ENCODE results near the gene ARMC9.
"Not testable (repeated sequence)": the region's sequence is repeated elsewhere in the genome, so short reads cannot be mapped to it uniquely, and the experiment has no call there.

ARMC9 gene

DNA sequence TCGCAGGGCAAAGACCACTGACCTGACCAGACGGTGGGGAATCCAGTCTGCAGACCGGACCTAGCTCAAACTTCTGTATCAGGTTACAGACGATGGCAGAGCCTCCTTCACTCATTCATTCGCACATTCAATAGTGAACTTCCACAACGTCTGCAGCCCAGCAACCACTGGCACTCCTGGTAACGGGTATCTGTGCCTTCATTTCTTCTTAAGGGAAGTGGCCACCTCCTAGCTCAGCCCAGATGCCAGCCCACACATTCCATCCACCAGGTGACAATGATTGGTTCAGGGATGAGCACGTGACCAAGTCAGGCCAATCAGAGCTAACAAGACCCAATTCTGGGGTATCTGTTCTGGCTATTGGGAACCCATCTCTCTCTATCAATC lies 15.9 kb upstream of the ARMC9 start:
- DNase-seq = no peak

DNA sequence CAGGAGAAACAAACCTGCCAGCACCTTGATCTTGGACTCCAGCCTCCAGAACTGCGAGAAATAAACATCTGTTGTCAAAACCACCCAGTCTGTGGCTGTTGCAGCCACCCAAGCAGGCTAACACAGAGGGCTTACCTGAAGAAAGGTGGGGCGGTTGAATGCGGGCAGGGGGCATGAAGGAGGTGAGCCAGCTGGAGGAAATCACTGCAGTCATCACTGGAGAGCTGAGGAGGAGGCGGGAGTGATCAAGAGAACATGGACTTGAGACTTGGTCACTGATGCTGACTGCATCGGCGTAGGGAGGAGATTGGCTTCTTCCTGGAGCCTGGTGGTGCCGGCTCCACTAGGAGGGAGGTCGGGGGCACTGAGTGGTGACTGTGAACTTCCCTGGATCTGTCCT lies 14.6 kb upstream of the ARMC9 start:
- DNase-seq = no peak

DNA sequence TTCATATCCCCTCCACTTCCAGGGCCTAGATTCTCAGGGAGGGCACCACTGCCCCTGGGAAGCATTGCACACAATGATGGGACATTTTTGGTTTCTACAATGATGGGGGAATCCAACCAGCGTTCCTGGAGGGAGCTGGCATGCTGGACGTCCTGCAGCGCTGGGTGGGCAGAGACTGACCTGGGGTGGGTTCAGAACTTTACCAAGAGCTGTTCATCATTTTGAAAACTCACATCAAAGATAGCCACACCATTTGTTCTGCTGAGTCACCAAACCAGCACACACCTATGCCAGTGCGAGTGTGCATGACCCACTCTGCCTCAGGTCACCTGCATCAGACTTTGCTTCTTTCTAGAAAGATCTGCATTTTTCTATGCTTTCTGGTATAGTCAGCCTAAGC lies 14.1 kb upstream of the ARMC9 start:
- no peak for DNase-seq

DNA sequence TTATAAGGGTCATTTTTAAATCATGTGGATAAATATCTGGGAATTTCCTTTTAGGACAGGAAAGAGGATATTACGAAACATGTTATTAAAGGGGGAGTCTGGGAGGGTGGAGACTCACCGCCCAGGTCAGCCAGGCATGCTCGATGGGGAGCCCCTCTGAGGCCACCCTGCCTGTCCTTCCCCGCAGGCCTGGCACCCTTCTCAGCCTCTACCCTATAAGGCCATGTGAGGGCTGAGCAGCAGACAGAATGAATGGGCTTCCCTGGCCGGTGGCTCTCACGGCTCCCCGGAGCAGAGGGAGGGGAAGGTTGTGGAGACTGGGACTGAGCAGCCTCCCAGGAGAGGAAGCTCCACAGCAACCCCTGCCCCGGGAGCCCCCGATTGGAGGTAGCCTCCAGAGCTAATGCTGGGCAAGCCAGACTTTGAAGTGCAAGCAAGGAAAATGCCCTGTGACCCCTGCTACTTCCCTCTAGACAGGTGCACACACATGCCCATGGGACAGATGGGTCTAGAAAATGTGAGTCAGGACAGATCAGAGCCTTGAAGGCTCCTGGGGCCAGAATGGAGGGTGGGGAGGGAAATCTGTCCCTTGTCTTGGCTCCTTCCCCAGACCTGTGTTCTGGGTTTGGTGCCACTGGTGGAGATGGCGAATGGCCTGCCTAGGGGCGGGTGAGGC lies 13.2 kb upstream of the ARMC9 start:
- no peak for DNase-seq

DNA sequence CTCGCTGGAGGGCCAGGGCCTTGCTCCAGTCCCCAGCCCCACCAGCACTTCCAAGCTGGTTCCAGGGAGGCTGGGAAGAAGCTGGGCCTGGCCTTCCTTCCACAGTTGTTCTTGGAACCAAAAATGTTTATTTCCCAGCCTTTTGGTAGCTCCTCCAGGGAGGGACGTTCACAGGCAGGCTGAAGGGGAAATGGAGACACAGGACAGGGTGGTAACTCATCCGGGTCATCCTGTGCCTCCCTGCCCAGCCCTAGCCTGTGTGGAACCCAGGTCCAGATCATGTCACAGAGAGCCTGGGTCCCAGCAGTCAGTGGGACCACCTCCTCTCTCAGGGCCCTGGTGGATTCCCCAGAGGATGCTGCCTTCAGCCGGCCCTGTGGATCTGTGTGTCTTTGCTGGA lies 12.5 kb upstream of the ARMC9 start:
- DNase-seq = no peak

DNA sequence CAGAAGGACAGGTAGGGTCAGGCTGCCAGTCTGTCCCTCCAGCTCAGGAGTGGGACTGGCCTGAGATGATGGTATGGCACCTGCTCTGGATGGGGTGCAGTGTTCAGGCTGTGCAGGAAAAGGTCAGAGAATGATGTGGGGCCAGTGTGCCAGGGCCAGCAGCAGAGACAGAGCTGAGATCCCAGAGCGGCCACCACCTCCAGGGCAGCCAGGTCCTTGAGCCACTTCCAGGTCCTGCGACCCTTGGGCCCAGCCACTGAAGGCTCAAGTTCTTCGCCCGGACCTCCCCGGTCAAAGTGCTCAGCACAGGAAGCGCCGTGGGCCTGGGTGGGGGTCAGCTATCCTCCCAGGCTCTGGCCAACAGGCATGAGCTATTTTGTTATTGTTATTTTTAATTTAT lies 12.1 kb upstream of the ARMC9 start:
- DNase-seq = no peak

DNA sequence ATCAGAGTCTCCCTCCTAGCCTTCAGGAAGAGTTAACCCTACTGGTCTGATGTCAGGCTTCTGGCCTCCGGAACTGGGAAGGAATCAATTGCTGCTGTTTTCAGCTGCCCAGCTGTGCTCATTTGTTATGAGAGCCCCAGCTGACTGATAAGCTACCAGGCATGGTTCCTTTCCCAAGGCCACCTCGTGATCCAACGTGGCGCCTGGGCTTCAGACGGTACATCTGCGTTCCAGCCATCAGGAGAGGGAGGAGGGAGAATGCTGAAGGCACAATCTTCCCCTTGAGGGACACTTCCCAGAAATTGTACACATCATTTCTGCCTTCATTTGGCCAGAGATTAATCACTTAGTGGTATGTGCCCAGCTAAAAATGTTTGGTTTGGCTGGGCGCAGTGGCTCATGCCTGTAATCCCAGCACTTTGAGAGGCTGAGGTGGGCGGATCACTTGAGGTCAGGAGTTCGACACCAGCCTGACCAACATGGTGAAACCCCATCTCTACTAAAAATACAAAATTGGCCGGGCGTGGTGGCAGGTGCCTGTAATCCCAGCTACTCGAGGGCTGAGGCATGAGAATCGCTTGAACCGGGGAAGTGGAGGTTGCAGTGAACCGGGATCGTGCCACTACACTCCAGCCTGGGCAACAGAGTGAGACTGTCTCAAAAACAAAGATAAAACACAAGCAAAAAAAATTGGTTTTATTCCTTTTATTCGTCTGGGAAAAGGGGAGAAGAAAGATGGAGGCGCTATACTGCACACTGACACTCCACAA lies 10.5 kb upstream of the ARMC9 start:
- DNase-seq = no peak

DNA sequence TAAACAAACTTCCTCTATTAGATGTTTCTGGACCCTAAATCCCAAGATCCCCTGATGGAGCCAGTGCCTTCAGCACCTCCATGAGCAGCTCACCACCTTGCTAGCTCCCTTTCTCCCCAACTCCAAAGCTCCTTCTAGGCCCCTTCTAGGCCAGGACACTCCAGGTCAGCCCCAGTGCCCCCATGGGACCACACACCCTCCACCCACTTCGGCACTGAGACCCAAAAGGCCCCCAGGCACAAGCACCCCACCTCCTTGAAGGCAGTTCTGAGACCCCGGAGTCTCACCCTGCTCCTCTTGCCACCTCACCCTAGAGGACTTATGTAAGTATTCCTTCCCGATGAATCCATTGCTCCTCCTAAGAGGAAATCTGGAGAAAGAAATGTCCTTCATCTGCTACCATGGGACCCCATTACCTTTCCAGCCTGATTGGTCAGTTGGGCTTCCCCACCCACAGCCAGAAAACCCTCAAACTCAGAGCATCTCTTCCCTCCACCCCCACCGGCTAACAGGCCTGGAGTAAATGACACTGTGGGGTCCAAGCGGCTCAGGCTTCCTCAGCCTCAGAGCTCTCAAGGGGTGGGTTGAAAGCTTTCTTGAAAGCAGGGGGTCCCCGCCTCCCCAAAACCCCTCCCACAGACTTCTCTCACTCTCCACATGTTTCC lies 9.8 kb upstream of the ARMC9 start:
- DNase-seq = no peak

DNA sequence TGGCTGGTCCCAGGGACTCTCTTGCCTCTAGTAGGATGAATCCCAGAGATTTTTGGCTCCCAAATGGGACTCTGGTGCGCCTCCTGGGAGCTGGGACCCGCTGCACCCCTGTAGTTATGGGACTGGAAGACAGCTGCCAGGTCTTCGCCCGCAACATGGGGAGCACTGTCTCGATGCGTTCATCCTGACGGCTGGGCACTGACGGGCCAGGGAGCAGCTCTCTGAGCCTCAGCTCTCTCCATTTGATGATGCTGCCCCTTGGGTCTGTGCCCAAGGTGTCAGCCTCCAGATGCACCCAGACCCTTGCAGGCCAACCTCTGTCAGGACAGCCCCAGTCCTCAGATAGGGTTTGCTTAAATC lies 9.3 kb upstream of the ARMC9 start:
- DNase-seq = no peak

DNA sequence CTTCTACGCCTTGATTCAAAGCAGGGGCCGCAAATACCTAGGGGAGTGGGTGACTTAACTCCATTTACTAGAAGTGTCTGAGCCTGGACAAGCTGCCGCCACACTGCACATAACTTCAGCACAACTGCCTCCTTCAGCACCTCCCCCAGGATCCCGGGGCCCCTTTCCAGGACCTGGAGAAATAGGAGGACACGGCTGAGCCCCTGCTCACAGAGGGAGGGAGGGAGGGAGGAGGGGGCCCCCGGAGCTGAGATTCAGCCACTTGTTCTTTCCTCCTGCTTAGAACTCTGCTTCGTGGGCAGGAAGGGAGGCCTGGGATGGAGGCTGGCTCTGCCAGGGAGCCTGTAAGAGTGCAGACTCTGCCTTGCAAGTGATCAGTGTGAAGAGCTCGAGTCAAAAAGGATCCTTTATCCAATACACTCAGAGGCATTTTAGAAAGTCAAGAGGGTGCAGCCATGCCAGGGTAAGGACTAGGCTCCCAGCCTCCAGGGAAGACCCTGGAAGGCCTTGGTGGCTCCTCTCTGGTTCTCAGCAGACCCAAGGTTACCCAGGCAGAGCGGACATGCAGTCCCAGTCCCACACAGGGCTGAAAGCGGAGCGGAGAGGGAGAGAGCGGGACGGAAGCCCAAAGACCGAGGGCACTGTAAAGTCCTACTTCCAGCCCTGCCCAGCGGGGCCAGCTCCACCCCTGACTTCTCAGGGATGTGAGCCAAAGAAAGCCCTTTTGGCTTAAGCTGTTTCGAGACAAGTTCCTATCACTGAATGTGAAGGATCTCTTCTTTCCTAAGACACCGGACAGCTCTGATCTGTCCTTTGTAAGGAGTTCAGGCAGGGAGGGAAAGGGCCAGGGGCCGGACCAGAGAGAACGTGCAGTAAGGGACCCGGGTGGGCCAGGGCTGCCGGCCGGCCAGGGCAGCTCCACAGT lies 8.6 kb upstream of the ARMC9 start:
- DNase-seq = no peak

DNA sequence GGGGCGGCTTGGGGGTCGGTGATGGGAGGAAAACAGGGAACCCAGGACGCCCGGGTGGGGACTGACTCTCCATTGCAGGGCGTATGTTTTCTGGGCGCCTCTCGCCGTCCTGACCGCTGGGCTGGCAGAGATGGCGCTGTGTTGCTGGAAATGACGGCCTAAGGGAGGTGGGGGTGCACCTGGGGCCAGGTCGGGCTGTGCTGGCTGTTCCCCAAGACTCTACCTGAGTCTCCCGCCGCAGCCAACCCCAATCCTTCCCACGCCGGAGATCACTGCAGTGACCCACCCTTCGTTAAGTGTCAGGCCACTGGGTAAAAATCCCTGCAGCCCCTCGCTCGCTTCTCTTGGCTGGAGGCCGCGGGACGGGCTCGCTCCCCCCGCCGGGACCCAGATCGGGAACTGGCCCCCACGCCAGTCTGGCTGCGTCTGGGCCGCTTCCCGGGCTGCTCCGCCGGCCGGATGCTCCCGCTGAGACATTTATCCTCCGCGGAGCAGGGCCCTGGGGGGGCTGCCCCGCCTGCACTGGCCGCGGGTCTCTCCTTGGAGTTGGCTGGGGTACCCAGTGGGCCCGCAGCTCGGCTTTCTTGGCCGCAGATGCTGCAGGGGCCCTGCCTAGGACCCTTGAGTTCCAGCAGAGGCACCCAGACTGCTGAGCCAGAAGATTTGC lies 7.8 kb upstream of the ARMC9 start:
- DNase-seq = no peak

DNA sequence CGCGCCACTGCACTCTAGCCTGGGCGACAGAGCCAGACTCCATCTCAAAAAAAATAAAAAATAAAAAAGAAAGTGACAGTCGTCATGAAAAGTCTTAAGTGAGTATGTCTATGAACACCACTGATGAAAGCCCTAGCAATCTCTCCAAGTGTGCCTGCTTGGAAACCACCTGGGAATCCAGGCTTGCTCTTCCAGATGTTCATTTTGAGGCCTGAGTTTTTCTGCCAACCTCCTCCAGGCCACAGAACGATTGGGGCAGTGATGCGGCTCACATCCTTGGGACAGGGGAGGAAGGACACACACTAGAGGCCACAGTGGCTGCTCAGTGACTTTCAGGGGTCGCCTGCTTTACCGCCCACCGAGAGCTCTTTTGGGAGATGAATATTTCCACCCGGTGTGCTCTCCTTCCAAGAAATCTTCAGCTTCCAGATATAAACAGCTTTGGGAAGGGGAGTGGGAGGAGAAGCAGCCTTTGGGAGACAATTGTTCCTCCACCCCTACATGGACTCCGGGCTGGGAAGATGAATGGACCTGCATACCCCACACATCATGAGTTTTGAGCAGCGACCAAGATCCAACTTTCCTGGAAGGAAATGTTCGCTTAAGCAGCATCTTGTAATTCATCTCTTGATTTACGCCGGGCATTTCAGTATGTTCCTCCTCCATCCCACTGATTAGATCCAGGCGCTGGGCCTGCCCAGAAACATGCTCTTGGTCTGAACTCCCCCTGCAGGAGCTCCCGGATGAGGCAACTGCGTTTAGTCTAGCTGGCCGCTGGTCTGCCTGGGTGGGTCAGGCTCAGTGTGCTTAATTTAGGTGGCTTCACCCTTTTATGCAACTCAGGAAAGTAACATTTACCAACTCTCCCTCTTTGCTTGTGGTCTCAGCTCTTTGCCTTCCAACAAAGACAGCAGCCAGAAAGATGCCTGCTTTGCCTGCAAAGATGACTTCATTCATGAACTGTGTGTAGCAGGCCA lies 6.2 kb upstream of the ARMC9 start:
- no peak for DNase-seq

DNA sequence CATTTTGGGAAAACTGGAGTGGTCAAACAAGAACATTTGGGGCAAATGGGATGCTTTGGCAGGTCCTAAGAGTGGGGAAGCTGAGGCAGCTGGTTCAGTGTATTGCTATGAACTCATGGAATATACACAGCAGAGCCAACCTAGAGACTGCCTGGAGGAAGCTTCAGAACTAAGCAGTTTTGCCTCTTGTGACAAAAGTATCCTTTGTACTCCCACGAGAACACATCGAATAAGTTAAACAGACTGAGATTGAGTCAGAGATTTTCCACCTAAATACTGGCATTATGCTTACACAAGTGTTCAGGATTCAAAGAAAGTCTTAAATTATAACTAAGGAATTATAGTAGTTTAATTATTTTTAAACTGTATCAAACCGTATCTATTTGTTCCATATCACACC lies 5.2 kb upstream of the ARMC9 start:
- no peak for DNase-seq

DNA sequence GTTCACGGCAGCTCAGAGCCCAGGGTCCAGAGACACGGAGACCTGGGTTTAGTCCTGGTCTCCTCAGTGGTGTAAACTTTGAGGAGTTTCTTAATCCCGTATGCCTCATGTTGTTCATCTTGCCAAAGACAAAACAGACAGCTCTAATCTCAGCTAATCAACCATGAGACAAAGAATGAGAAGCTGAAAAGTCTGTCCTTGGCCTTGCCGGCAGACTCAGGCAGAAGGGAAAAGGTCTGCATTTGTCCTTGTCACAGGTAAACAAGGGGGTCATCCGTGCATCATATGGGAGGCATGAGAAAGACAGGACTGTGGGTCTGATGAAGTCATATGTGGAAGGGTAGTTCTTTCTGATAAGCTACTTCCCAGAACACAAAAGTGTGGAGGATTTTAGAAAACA lies 1.8 kb upstream of the ARMC9 start:
- DNase-seq = no peak

DNA sequence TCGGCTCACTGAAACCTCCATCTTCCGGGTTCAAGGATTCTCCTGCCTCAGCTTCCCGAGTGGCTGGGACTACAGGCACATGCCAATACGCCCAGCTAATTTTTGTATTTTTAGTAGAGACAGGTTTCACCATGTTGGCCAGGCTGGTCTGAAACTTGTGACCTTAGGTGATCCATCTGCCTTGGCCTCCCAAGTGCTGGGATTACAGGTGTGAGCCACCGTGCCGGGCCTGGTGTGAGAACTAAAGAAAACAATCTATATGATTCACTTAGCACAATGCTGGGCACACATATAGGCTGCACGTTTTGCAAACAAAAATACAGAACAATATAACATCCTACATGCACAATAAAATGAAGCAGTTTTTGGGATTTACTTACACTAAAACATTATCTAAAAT lies 1.2 kb upstream of the ARMC9 start:
- DNase-seq = not testable (repeated sequence)

DNA sequence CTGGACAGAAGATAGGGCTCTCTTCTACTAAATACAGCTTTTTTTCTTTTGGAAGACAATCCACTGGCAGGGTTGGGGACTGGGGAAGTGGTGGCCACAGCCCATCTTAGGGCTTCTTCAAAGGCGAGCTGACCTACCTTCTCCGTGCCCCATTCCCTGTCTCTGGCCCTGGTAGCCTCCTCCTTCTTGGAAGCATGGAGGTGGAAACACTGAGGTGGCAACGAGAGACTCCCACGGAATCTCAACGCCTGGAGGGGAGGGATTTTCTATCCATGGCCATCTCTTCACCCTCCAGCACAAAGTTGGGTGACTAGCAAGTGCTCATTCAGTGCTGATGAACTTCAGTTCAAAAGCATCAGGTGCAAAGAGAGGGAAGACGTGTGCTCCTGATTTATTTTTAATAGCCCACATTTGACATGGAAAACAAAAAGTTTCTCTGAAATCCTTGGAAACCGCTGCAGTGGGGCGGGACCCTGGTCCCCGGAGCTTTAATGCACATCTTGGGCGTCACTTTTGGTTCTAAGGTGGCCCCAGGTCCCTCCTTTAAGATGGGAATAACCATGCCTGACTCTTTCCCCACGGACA lies 633 bp upstream of the ARMC9 start:
- DNase-seq = no peak

DNA sequence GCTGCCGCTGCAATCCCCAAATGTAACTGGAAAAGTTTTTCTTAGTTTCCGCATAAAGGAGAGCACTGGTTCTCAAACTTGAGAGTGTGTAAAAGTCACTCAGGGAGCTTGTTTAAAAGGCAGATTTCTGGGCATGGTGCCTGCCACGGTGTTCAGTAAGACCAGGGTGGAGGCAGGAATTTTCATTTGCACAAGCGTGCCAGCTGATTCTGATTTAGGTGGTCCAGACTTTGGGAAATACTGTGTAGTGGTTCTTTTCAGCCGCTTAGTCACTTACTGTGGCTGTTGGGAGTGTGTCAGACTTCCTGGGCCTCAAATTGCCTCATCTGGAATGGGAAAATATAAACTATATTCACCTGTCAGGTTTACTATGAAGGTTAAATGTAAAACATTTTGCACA lies 788 bp downstream of the ARMC9 start:
- no peak for DNase-seq

DNA sequence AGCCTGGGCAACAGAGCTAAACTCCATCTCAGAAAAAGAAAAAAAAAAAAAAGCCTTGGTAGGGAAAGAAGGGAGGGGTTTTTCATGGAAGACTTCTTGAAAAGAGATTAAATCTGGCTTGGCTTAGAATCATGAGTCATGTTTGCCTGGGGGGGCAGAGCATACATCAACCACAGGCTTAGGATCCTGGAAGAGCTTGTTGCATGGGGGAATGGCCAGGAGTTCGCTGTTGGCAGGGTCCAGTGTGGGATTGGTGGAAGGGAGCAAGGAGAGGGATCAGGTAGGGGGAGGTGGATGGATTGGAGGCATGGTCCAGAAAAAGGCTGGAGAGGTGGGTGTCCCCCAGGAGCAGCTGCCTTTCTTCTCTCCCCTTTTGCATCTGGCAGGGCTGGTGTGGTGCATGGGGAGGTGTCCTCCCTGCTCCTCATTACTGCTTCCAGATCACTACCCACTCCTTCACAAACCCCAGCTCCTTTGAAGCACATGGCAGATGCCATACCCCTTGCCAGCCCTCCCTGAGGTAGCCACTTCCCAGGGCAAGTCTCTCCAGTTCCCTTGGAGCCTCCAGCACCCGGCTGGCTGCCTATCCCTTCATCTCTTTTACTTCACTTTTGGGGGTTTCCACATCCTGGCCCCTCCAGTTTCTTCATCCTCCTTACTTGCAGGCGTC lies 2.5 kb downstream of the ARMC9 start:
- no peak for DNase-seq

DNA sequence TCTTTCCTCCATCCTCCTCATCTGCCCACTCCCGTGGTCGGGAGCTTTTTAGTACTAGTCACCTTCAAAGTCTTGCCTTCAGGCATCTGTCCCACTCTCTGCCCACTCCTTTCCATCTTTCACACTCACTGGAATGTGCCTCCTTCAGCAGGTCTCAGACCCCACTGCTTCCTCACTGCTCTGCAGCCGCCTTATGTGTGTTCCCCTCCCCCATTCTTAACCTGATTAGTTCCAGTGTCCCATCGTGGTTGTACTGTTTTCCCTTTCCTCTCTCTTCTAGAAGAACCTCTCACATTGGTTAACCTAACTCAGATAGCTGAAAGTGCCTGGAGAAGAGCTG lies 3.0 kb downstream of the ARMC9 start:
- DNase-seq = no peak

DNA sequence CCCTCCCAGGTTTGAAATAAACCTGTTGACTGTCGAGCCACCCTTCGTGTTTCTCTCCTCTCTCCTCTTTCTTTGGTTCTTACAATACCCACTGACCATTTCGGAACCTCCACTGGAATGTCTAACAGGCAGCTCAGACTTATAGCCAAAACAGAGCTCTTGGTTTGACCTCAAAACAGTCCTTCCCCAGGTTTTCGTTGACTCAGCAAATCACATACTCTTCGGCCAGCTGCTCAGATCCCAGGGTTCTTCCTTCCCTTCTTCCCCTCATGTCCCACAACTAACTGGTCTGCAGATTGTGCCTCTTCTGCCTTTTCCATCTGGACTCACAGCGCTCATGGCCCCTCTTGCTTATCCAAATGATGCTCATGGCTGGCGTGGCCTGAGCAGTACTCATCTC lies 4.7 kb downstream of the ARMC9 start:
- DNase-seq = no peak

DNA sequence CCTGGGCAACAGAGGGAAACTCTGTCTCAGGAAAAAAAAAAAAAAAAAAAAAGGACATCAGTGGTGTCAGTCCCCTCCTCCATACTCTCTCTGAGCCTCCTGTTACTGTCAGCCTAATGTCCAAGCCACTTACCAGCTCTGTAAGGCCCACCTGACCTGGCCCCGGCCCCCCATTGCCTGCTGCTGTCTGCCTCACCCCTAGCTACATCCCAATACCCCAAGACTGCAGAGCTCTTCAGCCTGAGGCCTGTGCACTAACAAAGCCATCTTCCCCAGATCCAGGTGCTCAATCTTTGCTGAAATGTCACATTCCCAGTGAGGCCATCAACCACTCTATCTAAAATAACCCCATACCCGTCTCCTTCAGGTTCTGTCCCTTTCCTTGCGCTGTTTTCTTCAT lies 5.7 kb downstream of the ARMC9 start:
- no peak for DNase-seq
